HG02610 (cell line): ENCODE data around the gene USP25.

Experiments
- ATAC-seq: cut with Tn5 transposase; IDR thresholded peaks from one replicate; pipeline ENCODE4 v1.9.1; 2021; ENCODE audit warnings: mild to moderate bottlenecking, moderate library complexity; ENCODE audit not compliant: unreplicated experiment

The USP25 gene, protein sequence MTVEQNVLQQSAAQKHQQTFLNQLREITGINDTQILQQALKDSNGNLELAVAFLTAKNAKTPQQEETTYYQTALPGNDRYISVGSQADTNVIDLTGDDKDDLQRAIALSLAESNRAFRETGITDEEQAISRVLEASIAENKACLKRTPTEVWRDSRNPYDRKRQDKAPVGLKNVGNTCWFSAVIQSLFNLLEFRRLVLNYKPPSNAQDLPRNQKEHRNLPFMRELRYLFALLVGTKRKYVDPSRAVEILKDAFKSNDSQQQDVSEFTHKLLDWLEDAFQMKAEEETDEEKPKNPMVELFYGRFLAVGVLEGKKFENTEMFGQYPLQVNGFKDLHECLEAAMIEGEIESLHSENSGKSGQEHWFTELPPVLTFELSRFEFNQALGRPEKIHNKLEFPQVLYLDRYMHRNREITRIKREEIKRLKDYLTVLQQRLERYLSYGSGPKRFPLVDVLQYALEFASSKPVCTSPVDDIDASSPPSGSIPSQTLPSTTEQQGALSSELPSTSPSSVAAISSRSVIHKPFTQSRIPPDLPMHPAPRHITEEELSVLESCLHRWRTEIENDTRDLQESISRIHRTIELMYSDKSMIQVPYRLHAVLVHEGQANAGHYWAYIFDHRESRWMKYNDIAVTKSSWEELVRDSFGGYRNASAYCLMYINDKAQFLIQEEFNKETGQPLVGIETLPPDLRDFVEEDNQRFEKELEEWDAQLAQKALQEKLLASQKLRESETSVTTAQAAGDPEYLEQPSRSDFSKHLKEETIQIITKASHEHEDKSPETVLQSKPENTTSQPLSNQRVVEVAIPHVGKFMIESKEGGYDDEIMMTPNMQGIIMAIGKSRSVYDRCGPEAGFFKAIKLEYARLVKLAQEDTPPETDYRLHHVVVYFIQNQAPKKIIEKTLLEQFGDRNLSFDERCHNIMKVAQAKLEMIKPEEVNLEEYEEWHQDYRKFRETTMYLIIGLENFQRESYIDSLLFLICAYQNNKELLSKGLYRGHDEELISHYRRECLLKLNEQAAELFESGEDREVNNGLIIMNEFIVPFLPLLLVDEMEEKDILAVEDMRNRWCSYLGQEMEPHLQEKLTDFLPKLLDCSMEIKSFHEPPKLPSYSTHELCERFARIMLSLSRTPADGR

GRCh38 chr21:15729674-15730483 lies at the start of gene USP25:
TSS of gene USP25 (plus strand) at chr21:15729982. CDS start at chr21:15730394, 412 bp downstream.
- ATAC-seq: peak; percentile 74

DNA sequence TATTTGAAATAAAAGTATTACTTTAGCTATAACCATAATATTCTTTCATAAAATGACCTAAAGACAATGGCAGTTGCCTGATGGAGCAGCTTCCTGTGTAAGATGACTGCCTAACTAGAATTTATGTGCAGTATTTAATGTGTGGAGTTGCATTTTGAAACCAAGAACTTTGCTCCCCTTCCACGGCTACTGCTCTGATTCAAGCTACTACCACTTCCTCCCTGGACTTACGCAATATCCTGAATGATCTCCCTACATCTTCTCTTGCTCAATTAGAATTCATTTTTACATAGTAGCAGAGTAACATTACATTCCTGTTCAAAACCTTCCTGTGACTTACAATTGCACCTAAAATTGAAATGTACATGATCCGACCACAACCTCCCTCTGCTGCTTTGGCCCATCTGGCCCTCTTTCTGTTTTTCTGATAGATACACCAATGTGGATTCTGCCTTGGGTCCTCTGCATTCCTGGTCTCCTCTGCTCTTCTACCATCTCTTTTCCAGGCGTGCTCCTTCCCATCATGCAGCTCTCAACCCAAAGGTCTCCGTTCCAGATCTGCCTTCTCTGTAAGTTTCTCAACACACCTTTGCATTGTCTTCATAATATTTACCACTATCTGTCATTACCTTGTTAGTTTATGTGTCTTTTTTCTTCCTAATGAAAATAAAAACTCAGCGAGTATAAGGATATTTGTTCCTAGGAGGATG lies 47.4 kb upstream of the USP25 start:
- ATAC-seq: no peak

GRCh38 chr21:15682977-15683376 lies 46.8 kb upstream of the USP25 start:
- no peak for ATAC-seq

- ATAC-seq: no peak
Observed at GRCh38 chr21:15686506-15686905, 43.3 kb upstream of the USP25 start.

- no peak for ATAC-seq
Observed at GRCh38 chr21:15687208-15687607, 42.6 kb upstream of the USP25 start.

GRCh38 chr21:15688016-15688415 lies 41.8 kb upstream of the USP25 start:
- ATAC-seq: no peak

- no peak for ATAC-seq
Observed at GRCh38 chr21:15688809-15689208, 41.0 kb upstream of the USP25 start.

DNA sequence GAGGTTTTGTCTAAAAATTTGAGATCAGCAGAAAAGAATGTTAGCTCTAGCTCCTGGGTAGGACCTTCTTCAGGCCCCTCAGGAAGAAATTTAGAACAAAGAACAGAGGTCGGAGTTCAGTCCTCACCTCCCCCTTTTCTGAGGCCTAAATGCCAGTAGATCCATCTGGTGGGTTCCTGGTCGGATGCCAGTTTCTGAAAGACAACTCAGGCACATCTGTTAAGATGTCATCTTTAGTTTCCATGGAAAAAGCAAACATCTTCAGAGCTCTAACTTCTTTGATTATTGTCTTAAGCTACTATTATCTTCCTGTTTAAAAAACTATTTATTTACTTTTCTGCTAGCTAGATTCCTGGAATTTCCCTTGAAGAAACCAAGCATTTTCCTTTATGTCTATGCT lies 37.1 kb upstream of the USP25 start:
- no peak for ATAC-seq

GRCh38 chr21:15695241-15695640 lies 34.5 kb upstream of the USP25 start:
- no peak for ATAC-seq

- no peak for ATAC-seq
Observed at GRCh38 chr21:15701830-15702229, 28.0 kb upstream of the USP25 start.

GRCh38 chr21:15703932-15704331 lies 25.9 kb upstream of the USP25 start:
- no peak for ATAC-seq

GRCh38 chr21:15706696-15707095 lies 23.1 kb upstream of the USP25 start:
- ATAC-seq: no peak

- no peak for ATAC-seq
Observed at GRCh38 chr21:15713412-15713811, 16.4 kb upstream of the USP25 start.

GRCh38 chr21:15718711-15719110 lies 11.1 kb upstream of the USP25 start:
- ATAC-seq: no peak

DNA sequence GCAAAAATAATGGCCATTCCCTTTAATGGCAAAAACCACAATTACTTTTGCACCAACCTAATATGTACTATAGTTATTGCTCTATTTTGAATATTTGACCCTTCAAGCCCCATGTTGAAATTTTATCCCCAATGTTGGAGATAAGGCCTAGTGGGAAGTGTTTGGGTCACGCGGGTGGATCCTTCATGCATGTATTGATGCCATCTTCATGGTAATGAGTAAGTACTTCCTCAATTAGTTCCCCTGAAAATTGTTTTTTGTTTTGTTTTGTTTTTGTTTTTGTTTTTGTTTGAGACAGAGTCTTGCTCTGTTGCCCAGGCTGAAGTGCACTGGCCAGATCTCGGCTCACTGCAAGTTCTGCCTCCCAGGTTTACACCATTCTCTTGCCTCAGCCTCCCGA lies 9.8 kb upstream of the USP25 start:
- no peak for ATAC-seq

DNA sequence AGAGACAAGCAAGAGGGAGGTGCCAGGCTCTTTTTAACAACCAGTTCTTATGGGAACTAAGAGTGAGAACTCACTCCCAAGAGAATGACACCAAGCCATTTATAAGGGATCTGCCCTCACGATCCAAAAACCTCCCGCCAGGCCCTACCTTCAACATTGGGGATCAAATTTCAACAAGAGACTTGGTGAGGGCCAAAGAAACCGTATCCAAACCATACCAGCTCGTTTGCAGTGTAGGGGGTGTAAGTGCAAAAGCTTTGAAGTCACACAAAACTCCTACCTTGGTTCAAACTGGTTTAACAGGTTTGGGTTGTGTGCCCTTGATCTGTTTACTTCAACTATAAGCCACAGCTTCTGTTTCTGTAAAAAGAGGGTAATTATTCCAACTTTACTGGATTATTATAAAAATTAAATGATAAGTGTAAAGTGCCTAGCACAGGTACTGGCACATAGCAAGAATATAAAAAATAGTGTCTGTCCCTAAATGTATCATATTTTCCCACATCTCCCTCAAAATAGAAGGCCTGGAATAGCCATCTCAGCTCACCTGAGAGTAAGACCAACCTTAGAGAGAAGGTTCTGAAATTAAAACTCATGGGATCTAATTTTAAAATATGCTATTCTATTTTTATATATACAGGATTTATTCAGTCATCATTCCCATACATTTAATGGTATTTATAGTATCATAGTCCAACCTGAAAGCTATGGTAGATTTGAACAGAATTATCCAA lies 7.0 kb upstream of the USP25 start:
- ATAC-seq: no peak

- ATAC-seq: no peak
Observed at GRCh38 chr21:15725949-15726348, 3.8 kb upstream of the USP25 start.

DNA sequence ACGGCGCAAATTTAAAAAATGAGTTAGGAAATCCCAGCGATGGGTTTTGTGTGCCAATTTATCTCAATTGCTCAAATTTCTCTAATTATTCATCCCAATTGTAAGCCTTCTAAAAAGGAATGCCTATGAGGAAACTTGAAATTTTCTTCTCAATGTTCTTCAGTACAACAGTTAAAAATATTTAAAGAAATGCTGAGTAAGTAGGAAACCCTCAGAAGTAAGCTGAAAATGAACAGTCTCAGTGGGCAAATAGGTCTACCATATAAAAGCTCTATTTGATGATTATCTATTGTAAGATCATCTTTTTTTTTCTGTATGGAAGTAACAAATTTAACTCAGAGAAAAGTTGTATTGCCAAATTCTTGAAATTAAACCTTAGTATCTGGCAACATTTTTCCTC lies 1.7 kb upstream of the USP25 start:
- no peak for ATAC-seq

DNA sequence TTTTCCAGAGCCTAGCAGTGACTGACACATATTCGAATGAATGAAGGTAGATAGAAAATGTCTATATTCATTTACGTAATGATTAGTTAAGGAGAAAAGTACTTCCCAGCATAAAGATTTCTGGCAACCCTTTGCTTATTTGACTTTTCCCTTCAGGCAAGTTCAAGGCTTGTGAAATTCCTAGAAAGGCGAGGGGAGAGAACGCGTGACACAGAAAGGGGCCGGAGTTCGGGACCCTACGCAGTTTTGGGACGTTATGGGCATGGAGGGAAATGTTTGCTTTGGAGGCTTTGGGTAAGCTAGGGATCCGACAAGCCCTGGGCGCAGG lies 472 bp upstream of the USP25 start:
- no peak for ATAC-seq
